RWPE2 (cell line): Measurements from ENCODE around the gene CIRBP.

Experiments used
- ATAC-seq: fragments of 200-7000 bp; cut with Tn5 transposase; 3 replicates; pipeline ENCODE4 v1.9.1; 2021; ENCODE audit warnings: low read depth
- DNase-seq: peaks from one replicate; pipeline ENCODE4 v3.0.0-alpha.2; 2020; ENCODE audit warnings: low spot score
- H3K27ac ChIP-seq: fragments of 450-650 bp; 2 replicates; pipeline ENCODE4 v1.5.1; 2017; ENCODE audit warnings: mild to moderate bottlenecking; ENCODE audit not compliant: poor library complexity, severe bottlenecking
- H3K27me3 ChIP-seq: fragments of 250-450 bp; sonication (Bioruptor Pico); 2 replicates; pipeline ENCODE4 v1.5.1; 2021; ENCODE audit warnings: mild to moderate bottlenecking, moderate library complexity; ENCODE audit not compliant: insufficient read depth, poor library complexity, severe bottlenecking
- H3K36me3 ChIP-seq: fragments of 250-450 bp; sonication (Bioruptor Pico); 2 replicates; pipeline ENCODE4 v1.5.1; 2020; ENCODE audit warnings: low read depth, mild to moderate bottlenecking, moderate library complexity
- H3K4me1 ChIP-seq: fragments of 250-450 bp; sonication (Bioruptor Pico); 2 replicates; pipeline ENCODE4 v1.5.1; 2021; ENCODE audit warnings: mild to moderate bottlenecking, moderate library complexity; ENCODE audit not compliant: insufficient read depth, poor library complexity, severe bottlenecking
- H3K4me3 ChIP-seq: fragments of 250-450 bp; sonication (Bioruptor Pico); 2 replicates; pipeline ENCODE4 v1.5.1; 2021; ENCODE audit warnings: mild to moderate bottlenecking, moderate library complexity; ENCODE audit not compliant: severe bottlenecking
- H3K9me3 ChIP-seq: fragments of 250-450 bp; sonication (Bioruptor Pico); 2 replicates; pipeline ENCODE4 v1.5.1; 2021; ENCODE audit warnings: mild to moderate bottlenecking, moderate library complexity; ENCODE audit not compliant: severe bottlenecking
- TF ChIP-seq, protein P1 (sequence below): fragments of 450-650 bp; IDR thresholded peaks from one replicate; pipeline ENCODE4 v1.5.1; 2017; ENCODE audit warnings: mild to moderate bottlenecking, moderate library complexity; ENCODE audit not compliant: poor library complexity, severe bottlenecking

Gene CIRBP

DNA sequence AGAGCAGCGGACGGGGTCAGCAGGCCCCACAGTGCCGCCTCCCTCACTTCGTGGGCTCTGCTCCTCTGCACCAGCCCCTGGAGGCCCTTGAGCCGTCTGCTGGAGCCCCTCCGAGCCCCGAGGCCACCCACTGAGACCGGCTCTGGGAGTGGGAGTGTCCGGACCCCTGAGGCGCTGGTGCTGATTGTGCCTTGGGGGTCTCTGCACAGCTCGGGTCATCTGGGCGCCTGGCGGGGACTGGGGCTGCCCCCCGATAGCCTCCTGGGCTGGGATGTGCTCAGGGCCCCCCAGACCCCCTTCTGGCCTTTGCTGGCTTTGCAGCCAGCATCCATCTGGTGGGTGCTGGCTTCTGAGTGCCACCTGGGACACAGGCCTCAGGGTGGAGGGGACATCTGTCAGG lies 46.7 kb upstream of the CIRBP start:
- Histone ChIP-seq H3K27me3 (no peaks in the 10 kb centered on the region), H3K36me3 (peaks cover 25% of the 10 kb centered on the region), H3K4me3 (no peak overlapping the region), H3K27ac (no peak overlapping the region), H3K4me1 (no peaks in the 10 kb centered on the region), H3K9me3 (no peaks in the 10 kb centered on the region)
- ATAC-seq, result no peak
- DNase-seq, result no peak
- TF ChIP-seq, protein P1, sequence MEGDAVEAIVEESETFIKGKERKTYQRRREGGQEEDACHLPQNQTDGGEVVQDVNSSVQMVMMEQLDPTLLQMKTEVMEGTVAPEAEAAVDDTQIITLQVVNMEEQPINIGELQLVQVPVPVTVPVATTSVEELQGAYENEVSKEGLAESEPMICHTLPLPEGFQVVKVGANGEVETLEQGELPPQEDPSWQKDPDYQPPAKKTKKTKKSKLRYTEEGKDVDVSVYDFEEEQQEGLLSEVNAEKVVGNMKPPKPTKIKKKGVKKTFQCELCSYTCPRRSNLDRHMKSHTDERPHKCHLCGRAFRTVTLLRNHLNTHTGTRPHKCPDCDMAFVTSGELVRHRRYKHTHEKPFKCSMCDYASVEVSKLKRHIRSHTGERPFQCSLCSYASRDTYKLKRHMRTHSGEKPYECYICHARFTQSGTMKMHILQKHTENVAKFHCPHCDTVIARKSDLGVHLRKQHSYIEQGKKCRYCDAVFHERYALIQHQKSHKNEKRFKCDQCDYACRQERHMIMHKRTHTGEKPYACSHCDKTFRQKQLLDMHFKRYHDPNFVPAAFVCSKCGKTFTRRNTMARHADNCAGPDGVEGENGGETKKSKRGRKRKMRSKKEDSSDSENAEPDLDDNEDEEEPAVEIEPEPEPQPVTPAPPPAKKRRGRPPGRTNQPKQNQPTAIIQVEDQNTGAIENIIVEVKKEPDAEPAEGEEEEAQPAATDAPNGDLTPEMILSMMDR, result no peak

DNA sequence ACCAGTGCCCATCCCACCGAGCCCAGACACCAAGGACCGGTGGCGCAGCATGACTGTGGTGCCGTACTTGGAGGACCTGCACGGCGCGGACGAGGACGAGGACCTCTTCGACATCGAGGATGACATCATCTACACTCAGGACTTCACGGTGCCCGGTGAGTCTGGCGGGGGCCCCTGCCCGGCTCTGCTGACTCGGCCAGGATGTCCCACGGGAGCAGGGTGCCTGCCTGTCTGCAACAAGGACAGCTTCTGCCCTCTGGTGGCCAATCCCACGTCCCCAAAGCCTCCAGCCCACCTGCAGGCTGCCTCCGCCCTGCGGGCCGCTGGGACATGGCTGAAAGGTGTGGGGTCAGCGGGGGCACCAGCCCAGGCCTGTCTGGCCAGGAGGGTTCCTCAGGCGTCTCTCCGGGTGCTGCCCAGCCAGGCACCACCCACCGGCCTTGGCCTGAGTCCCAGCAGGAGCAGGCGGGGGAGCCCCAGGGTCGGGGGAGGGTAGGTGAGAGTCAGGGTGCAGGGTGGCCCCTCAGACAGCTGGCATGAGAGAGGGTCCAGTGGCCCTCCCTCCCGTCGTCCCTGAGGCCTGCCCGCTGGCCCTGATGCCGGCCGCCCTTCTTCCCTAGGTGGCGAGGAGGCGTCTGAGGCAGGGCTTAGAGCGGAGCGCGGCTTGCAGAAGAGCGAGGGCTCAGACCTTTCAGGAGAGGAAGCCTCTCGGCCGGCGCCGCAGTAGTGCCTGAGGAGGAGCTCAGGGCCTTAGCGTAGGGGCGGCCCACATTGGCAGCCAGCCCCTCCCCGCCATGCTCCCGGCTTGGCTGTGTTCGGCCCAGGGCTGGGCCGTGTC lies 45.9 kb upstream of the CIRBP start:
- no peaks in the 10 kb centered on the region for H3K9me3 ChIP-seq
- ATAC-seq (peak; percentile 64), DNase-seq (no peak)
- H3K4me3 ChIP-seq, result no peak overlapping the region
- no peak overlapping the region for H3K27ac ChIP-seq
- H3K4me1 ChIP-seq, result no peaks in the 10 kb centered on the region
- TF ChIP-seq, protein P1, result peak; percentile 65
- H3K27me3 ChIP-seq, result no peaks in the 10 kb centered on the region
- peaks cover 28% of the 10 kb centered on the region for H3K36me3 ChIP-seq

DNA sequence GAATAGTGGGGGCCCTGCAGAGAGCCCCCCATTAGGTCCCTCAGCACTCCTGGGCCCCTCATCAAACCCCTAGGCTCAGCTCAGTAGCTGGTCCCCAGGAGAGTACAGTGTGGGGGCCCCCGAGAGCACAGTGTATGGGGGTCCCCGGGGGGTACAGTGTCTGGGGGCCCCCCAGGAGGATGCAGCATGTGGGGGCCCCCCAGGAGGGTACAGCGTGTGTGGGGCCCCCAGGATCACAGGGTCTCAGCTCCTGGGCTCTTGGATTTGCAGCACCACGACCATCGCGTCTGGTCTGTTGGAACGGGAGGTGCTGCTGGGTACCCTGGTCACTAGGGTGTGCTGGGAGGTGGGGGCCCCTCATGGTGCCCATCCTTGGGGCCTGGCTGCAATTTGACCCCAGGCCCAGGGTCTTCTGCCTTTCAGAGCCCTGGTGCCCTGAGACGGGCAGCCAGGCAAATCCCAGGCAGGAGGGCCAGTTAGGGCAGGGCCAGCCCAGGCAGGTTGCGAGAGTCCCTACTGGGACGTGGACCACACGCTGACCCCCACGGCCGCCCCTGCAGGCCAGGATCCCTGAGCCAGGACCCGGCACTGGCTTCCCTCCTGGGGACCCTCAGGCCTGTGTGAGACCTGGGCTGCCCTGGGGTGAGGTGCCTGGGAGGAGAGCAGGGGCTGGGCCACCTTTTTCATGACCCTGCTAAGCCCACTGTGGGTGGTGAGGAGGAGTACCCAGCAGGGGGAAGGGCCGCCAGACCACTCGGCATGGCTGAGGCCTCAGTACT lies 44.9 kb upstream of the CIRBP start:
- Histone ChIP-seq H3K9me3 (no peaks in the 10 kb centered on the region), H3K4me1 (no peaks in the 10 kb centered on the region), H3K36me3 (peaks cover 29% of the 10 kb centered on the region), H3K27ac (no peak overlapping the region), H3K27me3 (no peaks in the 10 kb centered on the region), H3K4me3 (no peak overlapping the region)
- TF ChIP-seq, protein P1, result no peak
- ATAC-seq, result no peak
- DNase-seq, result no peak

DNA sequence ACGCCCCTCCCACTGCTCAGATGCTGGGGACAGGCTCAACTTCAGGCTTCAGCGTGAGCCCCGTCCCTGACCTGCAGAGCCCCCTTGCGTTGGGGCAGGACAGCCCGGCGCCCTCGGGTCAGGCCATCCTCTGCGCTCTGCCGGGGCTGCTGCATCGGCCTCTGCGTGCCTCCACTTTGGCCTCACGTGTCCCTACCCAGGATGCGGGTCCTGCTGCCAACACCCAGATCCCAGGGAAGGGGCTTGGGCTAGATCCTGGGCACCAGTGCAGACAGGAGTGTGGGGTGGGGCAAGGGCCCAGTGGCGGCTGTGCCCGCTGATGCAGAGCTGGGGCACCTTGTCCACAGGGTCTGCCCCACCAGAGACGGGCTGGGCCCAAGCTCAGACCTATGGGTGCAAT lies 44.3 kb upstream of the CIRBP start:
- TF ChIP-seq, protein P1, result no peak
- Histone ChIP-seq H3K27ac (no peak overlapping the region), H3K36me3 (peaks cover 29% of the 10 kb centered on the region), H3K27me3 (no peaks in the 10 kb centered on the region), H3K4me1 (no peaks in the 10 kb centered on the region), H3K9me3 (no peaks in the 10 kb centered on the region), H3K4me3 (no peak overlapping the region)
- ATAC-seq, result no peak
- DNase-seq, result no peak
